ENCODE results near the gene LRRC32.

DNA sequence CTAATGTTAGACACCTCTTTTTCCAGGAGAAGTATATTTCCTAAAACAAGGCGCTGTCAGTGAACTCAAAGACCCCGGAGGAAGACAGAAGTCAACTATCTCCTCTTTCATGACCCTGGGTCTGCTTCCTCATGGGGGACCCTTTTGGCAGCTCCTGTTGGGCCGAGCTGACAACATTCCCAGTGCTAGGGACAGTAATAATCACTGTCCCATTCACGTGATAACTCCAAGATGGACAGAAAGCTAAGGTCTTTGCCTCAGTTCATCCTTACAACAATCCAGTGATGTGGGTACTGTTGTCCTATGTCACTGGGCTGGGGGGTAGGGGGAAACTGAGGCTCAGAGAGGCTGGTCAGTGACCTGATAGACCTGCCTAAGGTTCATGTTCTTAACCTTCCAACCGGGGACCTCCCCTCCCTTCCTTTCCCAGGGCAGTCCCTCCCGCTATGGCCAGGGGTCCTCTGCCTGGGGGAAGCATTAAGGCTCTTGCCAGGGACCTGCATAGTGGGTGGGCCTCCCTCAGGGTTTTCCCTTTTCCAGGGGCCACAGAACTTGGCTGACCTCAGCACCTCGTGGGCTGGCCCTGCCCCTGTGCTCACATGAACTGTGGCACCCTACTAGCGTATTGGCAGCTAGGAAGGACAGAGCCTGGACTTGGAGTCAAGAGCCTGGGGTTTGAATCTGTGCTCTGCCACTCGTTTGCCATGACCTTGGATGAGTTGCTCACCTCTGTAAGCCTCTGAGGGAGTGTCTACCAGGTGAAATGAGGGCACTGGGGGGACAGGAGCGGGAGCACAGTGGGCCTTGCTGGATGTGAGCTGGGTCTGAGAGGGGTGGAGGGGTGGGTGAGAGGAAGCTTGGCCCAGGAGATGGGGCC is 53.6 kb downstream of the LRRC32 start:
- TF ChIP-seq, protein P1, sequence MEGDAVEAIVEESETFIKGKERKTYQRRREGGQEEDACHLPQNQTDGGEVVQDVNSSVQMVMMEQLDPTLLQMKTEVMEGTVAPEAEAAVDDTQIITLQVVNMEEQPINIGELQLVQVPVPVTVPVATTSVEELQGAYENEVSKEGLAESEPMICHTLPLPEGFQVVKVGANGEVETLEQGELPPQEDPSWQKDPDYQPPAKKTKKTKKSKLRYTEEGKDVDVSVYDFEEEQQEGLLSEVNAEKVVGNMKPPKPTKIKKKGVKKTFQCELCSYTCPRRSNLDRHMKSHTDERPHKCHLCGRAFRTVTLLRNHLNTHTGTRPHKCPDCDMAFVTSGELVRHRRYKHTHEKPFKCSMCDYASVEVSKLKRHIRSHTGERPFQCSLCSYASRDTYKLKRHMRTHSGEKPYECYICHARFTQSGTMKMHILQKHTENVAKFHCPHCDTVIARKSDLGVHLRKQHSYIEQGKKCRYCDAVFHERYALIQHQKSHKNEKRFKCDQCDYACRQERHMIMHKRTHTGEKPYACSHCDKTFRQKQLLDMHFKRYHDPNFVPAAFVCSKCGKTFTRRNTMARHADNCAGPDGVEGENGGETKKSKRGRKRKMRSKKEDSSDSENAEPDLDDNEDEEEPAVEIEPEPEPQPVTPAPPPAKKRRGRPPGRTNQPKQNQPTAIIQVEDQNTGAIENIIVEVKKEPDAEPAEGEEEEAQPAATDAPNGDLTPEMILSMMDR (optimal IDR thresholded peaks at IDR 0.05 in 1 of 3, IDR thresholded peaks at IDR 0.05 in 1 of 3, conservative IDR thresholded peaks at IDR 0.05 in 1 of 3; ENCODE audit: extremely low read depth in 1 of 3, insufficient read depth in 2 of 3, low read length in 3 of 3) = no peak
- TF ChIP-seq EZH2 (IDR thresholded peaks at IDR 0.05; ENCODE audit: low read length) = no peak

Measured in keratinocyte (primary cell).